ENCODE measurements around the gene HLA-DMA.
A peak's percentile ranks its signal among the peaks of the same experiment; 100 is the strongest.

Gene HLA-DMA

GRCh38 chr6:32950449-32950848 lies 2.4 kb downstream of the HLA-DMA start:
- DNase-seq (ENCODE audit: extremely low spot score): no peak
- POLR2A ChIA-PET: interaction anchor here (0.9 to 3.0 kb wide), 8 partner anchors 9 to 31 kb away, joined by 3 to 42 read pairs (median 6); partner anchors contain the start of genes BRD2 and HLA-DMB
- CTCF ChIA-PET: interaction anchor here (0.6 to 13.5 kb wide), 6 partner anchors 13 to 112 kb away, joined by 3 to 379 read pairs (median 8); partner anchors contain the start of genes BRD2, HLA-DMB and TAP2
- no peak for TF ChIP-seq CTCF (IDR thresholded peaks at IDR 0.05; ENCODE audit: control extremely low read depth, extremely low read depth, low read depth, missing control alignments)

GRCh38 chr6:32950010-32950409 lies 2.9 kb downstream of the HLA-DMA start:
- no peak for TF ChIP-seq CTCF (IDR thresholded peaks at IDR 0.05; ENCODE audit: control extremely low read depth, extremely low read depth, low read depth, missing control alignments)
- POLR2A ChIA-PET: interaction anchor here (0.9 to 3.0 kb wide), 7 partner anchors 9 to 29 kb away, joined by 3 to 42 read pairs (median 5); partner anchors contain the start of genes BRD2 and HLA-DMB
- no peak for DNase-seq (ENCODE audit: extremely low spot score)
- CTCF ChIA-PET: interaction anchor here (0.6 to 13.5 kb wide), 5 partner anchors 12 to 112 kb away, joined by 3 to 379 read pairs (median 13); partner anchors contain the start of genes BRD2, HLA-DMB and TAP2

- CTCF ChIA-PET: interaction anchor here (2.4 to 13.5 kb wide), 4 partner anchors 11 to 36 kb away, joined by 15 to 379 read pairs (median 166); partner anchors contain the start of genes BRD2 and HLA-DMB
- POLR2A ChIA-PET: interaction anchor here (3.0 kb wide), 1 partner anchor 8 kb away, joined by 11 read pairs; the partner anchor contains the start of gene HLA-DMB
- DNase-seq (ENCODE audit: extremely low spot score): no peak
- TF ChIP-seq CTCF (IDR thresholded peaks at IDR 0.05; ENCODE audit: control extremely low read depth, extremely low read depth, low read depth, missing control alignments): no peak
Observed at GRCh38 chr6:32949113-32949512, 3.8 kb downstream of the HLA-DMA start.

- ChIA-PET POLR2A (interaction anchor here (1.3 to 2.1 kb wide), 2 partner anchors 14 to 24 kb away, joined by 4 to 20 read pairs; no protein-coding TSS in a partner anchor), CTCF (interaction anchor here (0.8 to 13.5 kb wide), 21 partner anchors 10 to 214 kb away, joined by 3 to 379 read pairs (median 6); partner anchors contain the start of genes HLA-DMB, PSMB9, TAP1 and TAP2)
- no peak for DNase-seq (ENCODE audit: extremely low spot score)
- TF ChIP-seq CTCF (IDR thresholded peaks at IDR 0.05; ENCODE audit: control extremely low read depth, extremely low read depth, low read depth, missing control alignments): peak; percentile 82
Observed at GRCh38 chr6:32947552-32948465, 5.1 kb downstream of the HLA-DMA start.

- no peak for TF ChIP-seq CTCF (IDR thresholded peaks at IDR 0.05; ENCODE audit: control extremely low read depth, extremely low read depth, low read depth, missing control alignments)
- ChIA-PET POLR2A (interaction anchor here (2.1 kb wide), 1 partner anchor 25 kb away, joined by 20 read pairs; no protein-coding TSS in a partner anchor), CTCF (interaction anchor here (1.0 to 13.5 kb wide), 16 partner anchors 9 to 215 kb away, joined by 3 to 379 read pairs (median 8); partner anchors contain the start of genes HLA-DMB, PSMB9, TAP1 and TAP2)
- DNase-seq (ENCODE audit: extremely low spot score): no peak
Observed at GRCh38 chr6:32946893-32947292, 6.0 kb downstream of the HLA-DMA start.

GRCh38 chr6:32945953-32946352 lies 6.9 kb downstream of the HLA-DMA start:
- CTCF ChIA-PET: no interaction called here
- TF ChIP-seq CTCF (IDR thresholded peaks at IDR 0.05; ENCODE audit: control extremely low read depth, extremely low read depth, low read depth, missing control alignments): no peak
- POLR2A ChIA-PET: no interaction called here

More at GRCh38 chr6:32945953-32946352, 6.9 kb downstream of the HLA-DMA start:
- no peak for DNase-seq (ENCODE audit: extremely low spot score)

Measured in GM10248 (cell line).